ENCODE measurements around the gene UNC119B. TPM values are rescaled to one million over a fixed set of nuclear protein-coding genes. Genes with fewer than 3 reads are reported as not detected.
"Not testable (repeated sequence)": the region's sequence is repeated elsewhere in the genome, so short reads cannot be mapped to it uniquely, and the experiment has no call there.

Gene UNC119B
- total RNA-seq, 6 experiments from 2014 or later = 32.9 to 39.5 (median 34.4) TPM

- Mint-ChIP-seq H3K27me3 (ENCODE audit: insufficient read depth) (peaks cover 29% of the 10 kb centered on the region), H3K4me3 (no peak overlapping the region), H3K36me3 (ENCODE audit: low read depth) (no peaks in the 10 kb centered on the region), H3K27ac (no peak overlapping the region), H3K4me1 (ENCODE audit: low read depth) (no peaks in the 10 kb centered on the region), H3K9me3 (no peaks in the 10 kb centered on the region)
- DNase-seq = no peak
- TF ChIP-seq, protein P1, sequence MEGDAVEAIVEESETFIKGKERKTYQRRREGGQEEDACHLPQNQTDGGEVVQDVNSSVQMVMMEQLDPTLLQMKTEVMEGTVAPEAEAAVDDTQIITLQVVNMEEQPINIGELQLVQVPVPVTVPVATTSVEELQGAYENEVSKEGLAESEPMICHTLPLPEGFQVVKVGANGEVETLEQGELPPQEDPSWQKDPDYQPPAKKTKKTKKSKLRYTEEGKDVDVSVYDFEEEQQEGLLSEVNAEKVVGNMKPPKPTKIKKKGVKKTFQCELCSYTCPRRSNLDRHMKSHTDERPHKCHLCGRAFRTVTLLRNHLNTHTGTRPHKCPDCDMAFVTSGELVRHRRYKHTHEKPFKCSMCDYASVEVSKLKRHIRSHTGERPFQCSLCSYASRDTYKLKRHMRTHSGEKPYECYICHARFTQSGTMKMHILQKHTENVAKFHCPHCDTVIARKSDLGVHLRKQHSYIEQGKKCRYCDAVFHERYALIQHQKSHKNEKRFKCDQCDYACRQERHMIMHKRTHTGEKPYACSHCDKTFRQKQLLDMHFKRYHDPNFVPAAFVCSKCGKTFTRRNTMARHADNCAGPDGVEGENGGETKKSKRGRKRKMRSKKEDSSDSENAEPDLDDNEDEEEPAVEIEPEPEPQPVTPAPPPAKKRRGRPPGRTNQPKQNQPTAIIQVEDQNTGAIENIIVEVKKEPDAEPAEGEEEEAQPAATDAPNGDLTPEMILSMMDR (IDR thresholded peaks at IDR 0.05) = no peak
Measured at GRCh38 chr12:120668091-120668867, 42.0 kb upstream of the UNC119B start.

DNA sequence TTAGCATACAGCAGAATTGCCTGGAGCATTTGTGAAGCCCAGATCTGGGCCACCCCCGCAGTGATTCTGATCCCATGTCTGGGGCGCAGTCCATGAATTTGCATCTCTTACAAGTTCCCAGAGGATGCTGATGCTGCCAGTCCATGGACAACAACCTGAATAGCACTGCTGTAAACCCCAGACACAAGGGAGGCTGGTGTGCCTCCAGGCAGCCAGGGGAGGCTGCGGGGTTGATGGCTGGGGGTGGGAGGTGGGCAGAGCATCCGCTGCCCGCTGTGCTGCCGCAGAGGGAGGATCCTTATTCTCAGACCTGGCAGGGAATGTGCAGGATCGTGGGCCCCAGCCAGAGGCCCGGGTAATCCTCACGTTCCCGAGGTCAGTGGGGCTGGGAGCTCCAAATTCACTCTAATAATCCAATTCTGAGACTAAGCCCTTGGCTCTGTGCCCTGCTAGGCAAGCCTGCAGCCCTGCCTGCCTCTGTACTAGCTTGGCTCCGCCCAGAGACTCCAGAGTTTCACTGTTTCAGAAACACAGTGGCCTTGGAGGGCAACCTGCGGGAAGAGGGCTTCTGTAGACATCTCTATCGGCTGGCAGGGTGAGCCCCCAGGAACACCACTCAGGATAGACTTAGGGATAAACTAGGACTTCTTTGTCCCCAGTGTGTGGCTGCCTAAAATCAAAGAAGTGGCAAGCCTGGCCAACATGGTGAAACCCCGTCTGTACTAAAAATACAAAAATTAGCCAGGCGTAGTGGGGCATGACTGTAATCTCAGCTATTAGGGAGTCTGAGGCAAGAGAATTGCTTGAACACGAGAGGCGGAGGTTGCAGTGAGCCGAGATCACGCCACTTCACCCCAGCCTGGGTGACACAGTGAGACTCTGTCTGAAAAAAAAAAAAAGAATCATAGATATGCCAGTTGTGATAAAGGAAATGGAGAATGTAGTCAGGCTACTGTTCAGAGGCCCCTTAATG, 41.1 kb upstream of the UNC119B start:
- H3K4me3 Mint-ChIP-seq = no peak overlapping the region
- DNase-seq = peak; percentile 8
- H3K36me3 Mint-ChIP-seq (ENCODE audit: low read depth) = no peaks in the 10 kb centered on the region
- peaks cover 27% of the 10 kb centered on the region for H3K27me3 Mint-ChIP-seq (ENCODE audit: insufficient read depth)
- H3K9me3 Mint-ChIP-seq = no peaks in the 10 kb centered on the region
- TF ChIP-seq, protein P1 (IDR thresholded peaks at IDR 0.05) = no peak
- no peak overlapping the region for H3K27ac Mint-ChIP-seq
- H3K4me1 Mint-ChIP-seq (ENCODE audit: low read depth) = no peaks in the 10 kb centered on the region

DNA sequence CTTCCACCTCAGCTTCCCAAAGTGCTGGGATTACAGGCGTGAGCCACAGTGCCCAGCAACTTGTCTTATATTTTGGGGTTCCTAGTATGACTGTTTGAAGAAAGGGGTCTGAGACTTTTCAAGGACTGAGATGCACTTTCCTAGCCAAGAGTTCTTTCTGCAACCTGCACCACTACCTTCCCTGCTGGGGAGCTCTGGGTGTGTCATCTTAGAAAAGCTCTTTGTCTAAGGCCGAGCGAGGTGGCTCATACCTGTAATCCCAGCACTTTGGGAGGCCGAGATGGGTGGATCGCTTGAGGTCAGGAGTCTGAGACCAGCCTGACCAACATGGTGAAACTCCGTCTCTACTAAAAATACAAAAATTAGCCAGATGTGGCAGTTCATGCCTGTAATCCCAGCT, 40.0 kb upstream of the UNC119B start:
- not testable (repeated sequence) for H3K36me3 Mint-ChIP-seq (ENCODE audit: low read depth); H3K4me3 Mint-ChIP-seq; H3K27ac Mint-ChIP-seq; DNase-seq; H3K9me3 Mint-ChIP-seq; H3K4me1 Mint-ChIP-seq (ENCODE audit: low read depth)
- H3K27me3 Mint-ChIP-seq (ENCODE audit: insufficient read depth) = peaks cover 31% of the 10 kb centered on the region

GRCh38 chr12:120670667-120671066, 39.6 kb upstream of the UNC119B start:
- no peaks in the 10 kb centered on the region for H3K4me1 Mint-ChIP-seq (ENCODE audit: low read depth)

DNA sequence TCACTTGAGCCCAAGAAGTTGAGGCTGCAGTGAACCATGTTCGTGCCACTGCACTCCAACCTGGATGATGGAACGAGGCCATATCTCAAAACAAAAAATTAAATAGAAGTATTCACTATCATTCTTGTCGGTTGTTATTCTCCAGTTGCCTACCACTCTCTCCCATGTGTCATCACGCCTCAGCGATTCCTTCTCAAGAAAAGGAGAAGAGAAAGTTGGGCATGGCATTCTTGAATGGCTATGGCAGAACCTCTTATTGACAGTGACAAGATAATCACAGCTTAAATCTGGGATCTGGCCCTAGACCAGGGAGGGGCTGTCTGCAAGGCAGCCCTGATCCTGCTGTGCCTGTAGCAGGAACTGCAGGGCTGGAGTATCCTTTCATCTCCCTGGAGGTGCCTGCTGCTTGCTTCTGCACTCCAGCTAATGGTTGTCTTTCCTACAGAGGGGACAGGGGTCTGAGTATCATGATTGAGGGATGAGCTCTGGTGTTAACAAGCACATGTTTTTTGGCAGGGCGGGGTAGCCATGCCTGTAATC, 36.1 kb upstream of the UNC119B start:
- no peak for DNase-seq
- H3K9me3 Mint-ChIP-seq = no peaks in the 10 kb centered on the region
- peaks cover 15% of the 10 kb centered on the region for H3K4me1 Mint-ChIP-seq (ENCODE audit: low read depth)
- no peaks in the 10 kb centered on the region for H3K36me3 Mint-ChIP-seq (ENCODE audit: low read depth)
- no peak overlapping the region for H3K27ac Mint-ChIP-seq
- no peak overlapping the region for H3K4me3 Mint-ChIP-seq
- peaks cover 23% of the 10 kb centered on the region for H3K27me3 Mint-ChIP-seq (ENCODE audit: insufficient read depth)
- TF ChIP-seq, protein P1 (IDR thresholded peaks at IDR 0.05) = no peak

More at GRCh38 chr12:120670667-120671066, 39.6 kb upstream of the UNC119B start:
- DNase-seq = no peak
- Mint-ChIP-seq H3K27ac (no peak overlapping the region), H3K36me3 (ENCODE audit: low read depth) (no peaks in the 10 kb centered on the region), H3K9me3 (no peaks in the 10 kb centered on the region), H3K4me3 (no peak overlapping the region), H3K27me3 (ENCODE audit: insufficient read depth) (peaks cover 31% of the 10 kb centered on the region)
- TF ChIP-seq, protein P1 (IDR thresholded peaks at IDR 0.05) = no peak
